SK-N-SH (cell line): ENCODE results near the gene IPO4.

Source experiments
- CTCF ChIP-seq: fragments of 200-600 bp; sonication (generic); IDR thresholded peaks from 2 replicates; pipeline ENCODE4 v1.6.1; 2017; ENCODE audit warnings: antibody characterized with exemption, mild to moderate bottlenecking, moderate library complexity
- EZH2phosphoT487 ChIP-seq: fragments of 200-600 bp; sonication (generic); IDR thresholded peaks from 2 replicates; pipeline ENCODE4 v1.6.1; 2017; ENCODE audit warnings: low read depth, mixed run types, mild to moderate bottlenecking, antibody characterized with exemption, moderate library complexity, borderline replicate concordance
- MAX ChIP-seq: IDR thresholded peaks from 2 replicates; pipeline ENCODE4 v1.4.0; 2012; ENCODE audit warnings: low read depth
- MXI1 ChIP-seq: IDR thresholded peaks from 2 replicates; pipeline ENCODE4 v1.6.1; 2012; ENCODE audit warnings: mild to moderate bottlenecking, low read depth, low read length, improper control_type of control experiment
- POLR2AphosphoS5 ChIP-seq: IDR thresholded peaks from 2 replicates; pipeline ENCODE4 v1.6.1; 2012; ENCODE audit warnings: low read depth, low read length
- RXRA ChIP-seq: IDR thresholded peaks from 2 replicates; pipeline ENCODE4 v1.4.0; 2012; ENCODE audit warnings: low read depth, mild to moderate bottlenecking, borderline replicate concordance

GRCh38 chr14:24195186-24196070, 6.8 kb upstream of the IPO4 start, which contains the start of gene TM9SF1:
- TF ChIP-seq MXI1 (peak; percentile 40; the same call in 1 of the 2 replicates), EZH2phosphoT487 (no peak), MAX (peak; percentile 83), CTCF (no peak), POLR2AphosphoS5 (peak; percentile 78), RXRA (no peak)
